ENCODE data around the gene MARCHF10.

- peak; percentile 8 for TF ChIP-seq CTCF (IDR thresholded peaks at IDR 0.05; ENCODE audit: poor library complexity)
- no peak for TF ChIP-seq EZH2 (IDR thresholded peaks at IDR 0.05; ENCODE audit: borderline replicate concordance)
Measured at GRCh38 chr17:62705156-62705777, 102.8 kb downstream of the MARCHF10 start.

Data from hepatocyte (in vitro differentiated cells).